Activated CD8-positive, alpha-beta T cell treated with anti-CD3 and anti-CD28 coated beads for 36 hours (primary cell): ENCODE results near the gene THRB. TPM values are rescaled to one million over a fixed set of nuclear protein-coding genes. Genes with fewer than 3 reads are reported as not detected.

ENCODE experiments used
- ATAC-seq: fragments of 200-7000 bp; cut with Tn5 transposase; one replicate; pipeline ENCODE4 v1.10.0; 2021; ENCODE audit warnings: mild to moderate bottlenecking, moderate library complexity
- CTCF ChIA-PET: fragments of 350-600 bp; sonication (Branson Sonifier 250); formaldehyde crosslinking; loops from one replicate; lab custom pipeline; 2021; ENCODE audit warnings: antibody characterized with exemption; lab: Charles Lee
- POLR2A ChIA-PET: fragments of 350-600 bp; sonication (Branson Sonifier 250); formaldehyde crosslinking; loops from one replicate; lab custom pipeline; 2021; ENCODE audit warnings: antibody characterized with exemption; lab: Charles Lee
- DNase-seq: peaks from one replicate; pipeline ENCODE4 v3.0.0-alpha.2; 2020
- H3K27ac Mint-ChIP-seq: one replicate; pipeline ENCODE4 v1.8.0; 2021; ENCODE audit warnings: mild to moderate bottlenecking, mixed read lengths
- H3K27me3 Mint-ChIP-seq: one replicate; pipeline ENCODE4 v1.8.0; 2021; ENCODE audit warnings: mixed read lengths
- H3K36me3 Mint-ChIP-seq: one replicate; pipeline ENCODE4 v1.8.0; 2021; ENCODE audit warnings: low read depth, mixed read lengths
- H3K4me1 Mint-ChIP-seq: one replicate; pipeline ENCODE4 v1.8.0; 2021; ENCODE audit warnings: low read depth, mixed read lengths
- H3K4me3 Mint-ChIP-seq: one replicate; pipeline ENCODE4 v1.8.0; 2021; ENCODE audit warnings: mild to moderate bottlenecking, moderate library complexity, mixed read lengths
- H3K9me3 Mint-ChIP-seq: one replicate; pipeline ENCODE4 v1.8.0; 2021; ENCODE audit warnings: mixed read lengths
- CTCF ChIP-seq: fragments of 200-600 bp; IDR thresholded peaks from one replicate; pipeline ENCODE4 v1.8.0; 2022; ENCODE audit warnings: antibody characterized with exemption, mild to moderate bottlenecking
- intact Hi-C: fragments of 100-400 bp; cut with micrococcal nuclease; formaldehyde crosslinking; loops from one replicate; pipeline ENCODE4 v1.10.0; 2022
- total RNA-seq, 2 experiments: library from RNA; stranded (reverse); gene quantifications; one replicate each; pipeline ENCODE4 v1.2.3, GENCODE V29; 2021

The THRB gene
- total RNA-seq, 2 experiments from 2014 or later, result not detected

- Mint-ChIP-seq H3K36me3 (no peaks in the 10 kb centered on the region), H3K4me1 (no peaks in the 10 kb centered on the region), H3K27me3 (peaks cover 47% of the 10 kb centered on the region), H3K27ac (no peak overlapping the region), H3K9me3 (no peaks in the 10 kb centered on the region), H3K4me3 (no peak overlapping the region)
- DNase-seq (no peak), ATAC-seq (no peak)
- TF ChIP-seq CTCF, result no peak
- ChIA-PET CTCF (interaction anchor here (0.7 kb wide), 1 partner anchor 772 kb away, joined by 3 read pairs; no protein-coding TSS in a partner anchor), POLR2A (interaction anchor here (0.6 kb wide), 1 partner anchor 19 kb away, joined by 3 read pairs; no protein-coding TSS in a partner anchor)
- intact Hi-C loops, result no loop called here
These were observed 26.3 kb upstream of the THRB start for GRCh38 chr3:24520976-24521419.

- Mint-ChIP-seq H3K9me3 (no peaks in the 10 kb centered on the region), H3K36me3 (no peaks in the 10 kb centered on the region), H3K27me3 (peaks cover 46% of the 10 kb centered on the region), H3K4me3 (no peak overlapping the region), H3K4me1 (no peaks in the 10 kb centered on the region), H3K27ac (no peak overlapping the region)
- intact Hi-C loops, result no loop called here
- DNase-seq (no peak), ATAC-seq (no peak)
- ChIA-PET CTCF (no interaction called here), POLR2A (no interaction called here)
- TF ChIP-seq CTCF, result no peak
These were observed 25.4 kb upstream of the THRB start for GRCh38 chr3:24520101-24520495.

- H3K27ac Mint-ChIP-seq, result no peak overlapping the region
- ChIA-PET POLR2A (no interaction called here), CTCF (no interaction called here)
- no peak for ATAC-seq
- DNase-seq, result no peak
- no peaks in the 10 kb centered on the region for H3K36me3 Mint-ChIP-seq
- H3K4me1 Mint-ChIP-seq, result no peaks in the 10 kb centered on the region
- H3K9me3 Mint-ChIP-seq, result no peaks in the 10 kb centered on the region
- TF ChIP-seq CTCF, result no peak
- H3K27me3 Mint-ChIP-seq, result peaks cover 46% of the 10 kb centered on the region
- H3K4me3 Mint-ChIP-seq, result no peak overlapping the region
- intact Hi-C loops, result no loop called here
These were observed 24.9 kb upstream of the THRB start for GRCh38 chr3:24519368-24520100.

- Mint-ChIP-seq H3K27ac (no peak overlapping the region), H3K27me3 (peaks cover 40% of the 10 kb centered on the region), H3K9me3 (no peaks in the 10 kb centered on the region), H3K36me3 (no peaks in the 10 kb centered on the region), H3K4me1 (no peaks in the 10 kb centered on the region), H3K4me3 (no peak overlapping the region)
- TF ChIP-seq CTCF, result no peak
- ChIA-PET CTCF (no interaction called here), POLR2A (no interaction called here)
- DNase-seq, result no peak
- intact Hi-C loops, result no loop called here
- no peak for ATAC-seq
These were observed 24.3 kb upstream of the THRB start for GRCh38 chr3:24518990-24519367.

GRCh38 chr3:24514119-24514518 is 19.5 kb upstream of the THRB start:
- H3K4me3 Mint-ChIP-seq, result no peak overlapping the region
- no peaks in the 10 kb centered on the region for H3K36me3 Mint-ChIP-seq
- ChIA-PET CTCF (interaction anchor here (1.0 kb wide), 1 partner anchor 64 kb away, joined by 3 read pairs; no protein-coding TSS in a partner anchor), POLR2A (no interaction called here)
- intact Hi-C loops, result no loop called here
- ATAC-seq (no peak), DNase-seq (no peak)
- no peak overlapping the region for H3K27ac Mint-ChIP-seq
- TF ChIP-seq CTCF, result no peak
- H3K9me3 Mint-ChIP-seq, result peaks cover 2% of the 10 kb centered on the region
- H3K27me3 Mint-ChIP-seq, result peaks cover 7% of the 10 kb centered on the region
- H3K4me1 Mint-ChIP-seq, result no peaks in the 10 kb centered on the region
